CD14-positive monocyte (primary cell): Measurements from ENCODE around the gene MED15. TPM values are rescaled to one million over a fixed set of nuclear protein-coding genes. Genes with fewer than 3 reads are reported as not detected.

Source experiments
- DNase-seq, 3 donors: peaks; one replicate each; pipeline ENCODE4 v3.0.0-alpha.2; 2011 to 2022
- H2AFZ ChIP-seq: 2 replicates; pipeline ENCODE4 v1.6.0; 2012; ENCODE audit warnings: mild to moderate bottlenecking, low read depth, low read length, inconsistent platforms; ENCODE audit not compliant: insufficient read depth, poor library complexity, severe bottlenecking
- H3K27ac ChIP-seq, 2 donors: 1 replicate in 1 of 2; 2 replicates in 1 of 2; pipeline ENCODE4 v1.5.1; 2012 to 2013; ENCODE audit warnings: low read length in 2 of 2, control low read depth in 1 of 2, inconsistent platforms in 1 of 2, low read depth in 1 of 2, mild to moderate bottlenecking in 1 of 2
- H3K27me3 ChIP-seq, 2 donors: one replicate each; pipeline versions ENCODE4 v1.6.0 to v1.6.1; 2011 to 2013; ENCODE audit warnings: low read length in 2 of 2; ENCODE audit not compliant: control insufficient read depth in 2 of 2, insufficient read depth in 2 of 2
- H3K36me3 ChIP-seq, 2 donors: replicated peaks in 1 of 2; 1 replicate in 1 of 2; 2 replicates in 1 of 2; pipeline versions ENCODE4 v1.5.1 to v1.6.1; 2012 to 2013; ENCODE audit warnings: low read length in 2 of 2, control low read depth in 1 of 2, inconsistent platforms in 1 of 2, mild to moderate bottlenecking in 1 of 2; ENCODE audit not compliant: insufficient read depth in 2 of 2, control insufficient read depth in 1 of 2
- H3K4me1 ChIP-seq, 2 donors: 1 replicate in 1 of 2; 2 replicates in 1 of 2; pipeline versions ENCODE4 v1.5.1 to v1.6.1; 2012 to 2013; ENCODE audit warnings: low read length in 2 of 2, control low read depth in 1 of 2, inconsistent platforms in 1 of 2, mild to moderate bottlenecking in 1 of 2, moderate library complexity in 1 of 2; ENCODE audit not compliant: insufficient read depth in 2 of 2, control insufficient read depth in 1 of 2
- H3K4me2 ChIP-seq: replicated peaks from 2 replicates; pipeline ENCODE3; 2012; ENCODE audit warnings: low read length, moderate library complexity, mild to moderate bottlenecking; ENCODE audit not compliant: poor library complexity, severe bottlenecking; ENCODE audit errors: extremely low read depth
- H3K4me3 ChIP-seq, 3 experiments: fragments of 200-600 bp in 1 of 3; sonication (generic) in 1 of 3; replicated peaks in 1 of 3; 1 replicate in 2 of 3; 2 replicates in 1 of 3; pipeline ENCODE4 v1.5.1; 2011 to 2013; ENCODE audit warnings: low read length in 3 of 3, mild to moderate bottlenecking in 3 of 3, control low read depth in 2 of 3, low read depth in 2 of 3, inconsistent platforms in 1 of 3, moderate library complexity in 1 of 3
- H3K79me2 ChIP-seq: 2 replicates; pipeline ENCODE4 v1.6.0; 2012; ENCODE audit warnings: mild to moderate bottlenecking, control low read depth, inconsistent platforms, low read length, moderate library complexity; ENCODE audit not compliant: insufficient read depth
- H3K9ac ChIP-seq: 2 replicates; pipeline ENCODE4 v1.6.0; 2017; ENCODE audit warnings: low read length, mild to moderate bottlenecking; ENCODE audit not compliant: insufficient read depth, poor library complexity, severe bottlenecking
- H3K9me3 ChIP-seq, 2 donors: replicated peaks in 1 of 2; 1 replicate in 1 of 2; 2 replicates in 1 of 2; pipeline versions ENCODE4 v1.5.1 to v1.6.1; 2012 to 2013; ENCODE audit warnings: low read length in 2 of 2, control low read depth in 1 of 2; ENCODE audit not compliant: control insufficient read depth in 1 of 2, insufficient read depth in 1 of 2
- H4K20me1 ChIP-seq: 2 replicates; pipeline ENCODE4 v1.6.0; 2012; ENCODE audit warnings: mild to moderate bottlenecking, low read length, control low read depth, moderate library complexity; ENCODE audit not compliant: insufficient read depth
- H3K27ac Mint-ChIP-seq, 7 donors: one replicate each; pipeline ENCODE4 v1.8.0; 2020; ENCODE audit warnings: mild to moderate bottlenecking in 7 of 7, mixed read lengths in 7 of 7, moderate library complexity in 6 of 7, inconsistent platforms in 2 of 7
- H3K27me3 Mint-ChIP-seq, 3 donors: one replicate each; pipeline ENCODE4 v1.8.0; 2021 to 2022; ENCODE audit warnings: low read depth in 3 of 3, mild to moderate bottlenecking in 3 of 3, mixed read lengths in 3 of 3, moderate library complexity in 3 of 3, inconsistent platforms in 1 of 3
- H3K36me3 Mint-ChIP-seq, 2 donors: one replicate each; pipeline ENCODE4 v1.8.0; 2020; ENCODE audit warnings: mixed read lengths in 2 of 2, inconsistent platforms in 1 of 2, mild to moderate bottlenecking in 1 of 2
- H3K4me1 Mint-ChIP-seq: one replicate; pipeline ENCODE4 v1.8.0; 2020; ENCODE audit warnings: mild to moderate bottlenecking, mixed read lengths
- H3K4me3 Mint-ChIP-seq, 2 donors: one replicate each; pipeline ENCODE4 v1.8.0; 2020; ENCODE audit warnings: mild to moderate bottlenecking in 2 of 2, mixed read lengths in 2 of 2, moderate library complexity in 1 of 2
- H3K9me3 Mint-ChIP-seq, 7 donors: one replicate each; pipeline ENCODE4 v1.8.0; 2020 to 2022; ENCODE audit warnings: mixed read lengths in 7 of 7, mild to moderate bottlenecking in 6 of 7, moderate library complexity in 6 of 7, inconsistent platforms in 2 of 7
- WGBS: methylation state at CpG from one replicate; pipeline ENCODE4 v1.1.5; 2013; ENCODE audit warnings: missing lambda C conversion rate; ENCODE audit not compliant: insufficient coverage; 5-methylcytosine and 5-hydroxymethylcytosine counted together
- intact Hi-C, 2 donors: fragments of 100-400 bp; cut with micrococcal nuclease; formaldehyde crosslinking; loops; one replicate each; pipeline versions ENCODE4 v1.15.0 to v1.15.1; 2023
- polyA plus RNA-seq, 3 donors: library from polyadenylated mRNA; depleted of rRNA in 1 of 3; unstranded in 2 of 3; stranded (reverse) in 1 of 3; fragments of 300-500 nt in 2 of 3; fragments of >200 nt in 1 of 3; fragmentation: Illumina TruSeq in 2 of 3; gene quantifications; 1 replicate in 2 of 3; 2 replicates in 1 of 3; pipeline ENCODE4 v1.2.3, GENCODE V29; 2012 to 2021
- TF ChIP-seq, protein P1 (sequence below): fragments of 200-600 bp; IDR thresholded peaks from one replicate; pipeline ENCODE4 v1.8.0; 2022; ENCODE audit warnings: antibody characterized with exemption, mild to moderate bottlenecking

MED15 gene
- polyA plus RNA-seq, 3 donors = 10.0 to 126 (median 17.8) TPM

- peaks cover 17% of the 10 kb centered on the region for H3K4me1 Mint-ChIP-seq
- H3K27ac Mint-ChIP-seq = peak overlapping the region in 2 of 7 donors; percentile 30 to 32
- peaks cover 0 to 2% (median 0%) of the 10 kb centered on the region in 3 donors for H3K27me3 Mint-ChIP-seq
- Histone ChIP-seq H3K27me3 (no peaks in the 10 kb centered on the region), H2AFZ (no peak overlapping the region), H3K27ac (no peak overlapping the region), H3K9ac (no peak overlapping the region), H3K79me2 (peaks cover 90% of the 10 kb centered on the region), H3K4me1 (peaks cover 0 to 6% of the 10 kb centered on the region in 2 donors), H3K36me3 (peaks cover 18 to 78% of the 10 kb centered on the region in 2 donors), H3K9me3 (no peaks in the 10 kb centered on the region), H3K4me3 (no peak overlapping the region), H3K4me2 (no peak overlapping the region), H4K20me1 (peaks cover 97% of the 10 kb centered on the region)
- no peak for DNase-seq
- intact Hi-C loops = no loop called here
- peaks cover 53 to 70% of the 10 kb centered on the region in 2 donors for H3K36me3 Mint-ChIP-seq
- H3K4me3 Mint-ChIP-seq = no peak overlapping the region
- H3K9me3 Mint-ChIP-seq = no peaks in the 10 kb centered on the region
- TF ChIP-seq, protein P1, sequence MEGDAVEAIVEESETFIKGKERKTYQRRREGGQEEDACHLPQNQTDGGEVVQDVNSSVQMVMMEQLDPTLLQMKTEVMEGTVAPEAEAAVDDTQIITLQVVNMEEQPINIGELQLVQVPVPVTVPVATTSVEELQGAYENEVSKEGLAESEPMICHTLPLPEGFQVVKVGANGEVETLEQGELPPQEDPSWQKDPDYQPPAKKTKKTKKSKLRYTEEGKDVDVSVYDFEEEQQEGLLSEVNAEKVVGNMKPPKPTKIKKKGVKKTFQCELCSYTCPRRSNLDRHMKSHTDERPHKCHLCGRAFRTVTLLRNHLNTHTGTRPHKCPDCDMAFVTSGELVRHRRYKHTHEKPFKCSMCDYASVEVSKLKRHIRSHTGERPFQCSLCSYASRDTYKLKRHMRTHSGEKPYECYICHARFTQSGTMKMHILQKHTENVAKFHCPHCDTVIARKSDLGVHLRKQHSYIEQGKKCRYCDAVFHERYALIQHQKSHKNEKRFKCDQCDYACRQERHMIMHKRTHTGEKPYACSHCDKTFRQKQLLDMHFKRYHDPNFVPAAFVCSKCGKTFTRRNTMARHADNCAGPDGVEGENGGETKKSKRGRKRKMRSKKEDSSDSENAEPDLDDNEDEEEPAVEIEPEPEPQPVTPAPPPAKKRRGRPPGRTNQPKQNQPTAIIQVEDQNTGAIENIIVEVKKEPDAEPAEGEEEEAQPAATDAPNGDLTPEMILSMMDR = no peak
- WGBS = 96% methylated on average over 7 of the region's 10 CpGs
Measured at GRCh38 chr22:20545681-20546521, 38.5 kb downstream of the MED15 start.

- no peaks in the 10 kb centered on the region for H3K9me3 ChIP-seq
- Mint-ChIP-seq H3K4me1 (peaks cover 20% of the 10 kb centered on the region), H3K27ac (peak overlapping the region in 1 of 7 donors; percentile 32), H3K4me3 (no peak overlapping the region), H3K9me3 (no peaks in the 10 kb centered on the region), H3K36me3 (peaks cover 56 to 73% of the 10 kb centered on the region in 2 donors), H3K27me3 (peaks cover 0 to 2% (median 0%) of the 10 kb centered on the region in 3 donors)
- H3K36me3 ChIP-seq = peaks cover 24 to 80% of the 10 kb centered on the region in 2 donors
- intact Hi-C loops = no loop called here
- no peak for DNase-seq
- H3K9ac ChIP-seq = no peak overlapping the region
- H2AFZ ChIP-seq = no peak overlapping the region
- H3K4me2 ChIP-seq = no peak overlapping the region
- H4K20me1 ChIP-seq = peaks cover 99% of the 10 kb centered on the region
- peaks cover 96% of the 10 kb centered on the region for H3K79me2 ChIP-seq
- no peak overlapping the region for H3K27ac ChIP-seq
- H3K27me3 ChIP-seq = no peaks in the 10 kb centered on the region
- no CpG with 5 or more reads among the region's 4 CpGs for WGBS
- no peak overlapping the region for H3K4me3 ChIP-seq
- peaks cover 0 to 6% of the 10 kb centered on the region in 2 donors for H3K4me1 ChIP-seq
- TF ChIP-seq, protein P1 = no peak
Measured at GRCh38 chr22:20546541-20546950, 39.1 kb downstream of the MED15 start.
